Choroid plexus epithelial cell (primary cell): ENCODE data around the gene GAP43.

Source experiments
- DNase-seq: peaks from one replicate; pipeline ENCODE4 v3.0.0-alpha.2; 2010; ENCODE audit warnings: low read depth
- H3K4me3 ChIP-seq: 2 replicates; pipeline ENCODE4 v1.5.1; 2011; ENCODE audit warnings: low read depth, mild to moderate bottlenecking, control low read depth, low read length, moderate library complexity
- TF ChIP-seq, protein P1 (sequence below): conservative IDR thresholded peaks from 2 replicates; pipeline ENCODE4 v1.5.1; 2011; ENCODE audit warnings: low read depth, mild to moderate bottlenecking, control low read depth, inconsistent platforms, low read length, moderate library complexity

Gene GAP43

DNA sequence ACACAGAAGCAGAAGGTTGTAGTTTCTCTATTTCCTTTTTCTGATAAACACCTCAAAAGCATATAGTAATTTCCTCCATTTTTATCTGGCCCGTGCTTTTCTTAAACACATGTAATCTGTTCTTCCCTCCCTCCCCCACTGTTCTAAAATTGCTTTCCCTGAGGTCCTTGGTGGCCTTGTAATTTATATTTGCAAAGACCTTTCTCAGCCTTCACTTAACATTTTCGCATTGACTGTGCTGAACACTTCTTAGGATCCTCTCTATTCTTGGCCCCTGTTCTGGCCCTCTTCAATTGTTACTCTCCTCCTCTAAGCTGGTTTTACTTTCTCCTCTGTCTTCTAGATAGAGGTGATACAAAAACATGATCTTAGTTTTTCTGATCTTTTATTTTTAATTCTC lies 28.3 kb downstream of the GAP43 start:
- TF ChIP-seq, protein P1, sequence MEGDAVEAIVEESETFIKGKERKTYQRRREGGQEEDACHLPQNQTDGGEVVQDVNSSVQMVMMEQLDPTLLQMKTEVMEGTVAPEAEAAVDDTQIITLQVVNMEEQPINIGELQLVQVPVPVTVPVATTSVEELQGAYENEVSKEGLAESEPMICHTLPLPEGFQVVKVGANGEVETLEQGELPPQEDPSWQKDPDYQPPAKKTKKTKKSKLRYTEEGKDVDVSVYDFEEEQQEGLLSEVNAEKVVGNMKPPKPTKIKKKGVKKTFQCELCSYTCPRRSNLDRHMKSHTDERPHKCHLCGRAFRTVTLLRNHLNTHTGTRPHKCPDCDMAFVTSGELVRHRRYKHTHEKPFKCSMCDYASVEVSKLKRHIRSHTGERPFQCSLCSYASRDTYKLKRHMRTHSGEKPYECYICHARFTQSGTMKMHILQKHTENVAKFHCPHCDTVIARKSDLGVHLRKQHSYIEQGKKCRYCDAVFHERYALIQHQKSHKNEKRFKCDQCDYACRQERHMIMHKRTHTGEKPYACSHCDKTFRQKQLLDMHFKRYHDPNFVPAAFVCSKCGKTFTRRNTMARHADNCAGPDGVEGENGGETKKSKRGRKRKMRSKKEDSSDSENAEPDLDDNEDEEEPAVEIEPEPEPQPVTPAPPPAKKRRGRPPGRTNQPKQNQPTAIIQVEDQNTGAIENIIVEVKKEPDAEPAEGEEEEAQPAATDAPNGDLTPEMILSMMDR = no peak
- DNase-seq = no peak
- H3K4me3 ChIP-seq = no peak overlapping the region

DNA sequence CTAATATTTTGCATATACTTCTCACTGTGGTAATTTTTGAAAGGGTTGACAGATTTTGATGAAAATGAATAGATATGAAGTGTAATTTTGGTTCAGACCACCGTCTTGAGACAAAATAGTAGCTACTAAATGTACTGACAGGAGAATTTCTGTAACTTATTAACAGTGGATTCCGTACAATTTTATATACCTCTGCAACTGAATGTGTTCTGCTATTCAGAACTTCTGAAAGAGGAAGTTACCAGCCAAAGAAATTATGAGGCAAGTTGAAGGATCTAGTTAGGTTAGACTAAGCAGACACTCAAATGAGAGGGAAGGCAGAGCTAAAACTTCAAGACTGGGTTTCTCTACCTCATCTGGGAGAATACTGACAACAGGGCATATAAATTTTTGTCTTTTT lies 29.4 kb downstream of the GAP43 start:
- TF ChIP-seq, protein P1 = no peak
- DNase-seq = no peak
- no peak overlapping the region for H3K4me3 ChIP-seq

DNA sequence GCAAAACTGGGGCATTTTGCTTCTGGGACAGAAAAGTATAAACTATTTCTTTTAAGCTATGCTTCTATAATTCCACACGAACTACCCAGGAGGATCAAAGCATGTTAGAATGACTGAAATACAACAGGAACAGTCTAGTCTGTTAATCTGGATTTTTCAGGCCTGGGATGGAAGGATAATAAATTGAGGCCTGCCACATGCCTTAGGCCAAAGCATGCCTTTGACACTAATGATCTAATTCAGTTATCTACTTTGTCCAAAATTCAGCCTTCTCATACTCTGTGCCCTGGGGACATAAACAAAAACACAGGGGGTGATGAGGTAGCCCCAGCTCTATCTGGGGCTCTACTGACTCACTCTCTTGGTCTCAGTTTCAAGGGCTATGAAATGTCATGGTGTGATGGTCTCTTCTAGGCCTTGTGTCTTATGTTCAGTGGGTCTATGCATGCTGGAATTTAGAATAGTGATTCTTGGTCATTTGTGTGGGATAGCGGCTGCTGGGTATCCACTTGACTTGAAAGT lies 32.5 kb downstream of the GAP43 start:
- TF ChIP-seq, protein P1 = no peak
- no peak overlapping the region for H3K4me3 ChIP-seq
- DNase-seq = no peak

DNA sequence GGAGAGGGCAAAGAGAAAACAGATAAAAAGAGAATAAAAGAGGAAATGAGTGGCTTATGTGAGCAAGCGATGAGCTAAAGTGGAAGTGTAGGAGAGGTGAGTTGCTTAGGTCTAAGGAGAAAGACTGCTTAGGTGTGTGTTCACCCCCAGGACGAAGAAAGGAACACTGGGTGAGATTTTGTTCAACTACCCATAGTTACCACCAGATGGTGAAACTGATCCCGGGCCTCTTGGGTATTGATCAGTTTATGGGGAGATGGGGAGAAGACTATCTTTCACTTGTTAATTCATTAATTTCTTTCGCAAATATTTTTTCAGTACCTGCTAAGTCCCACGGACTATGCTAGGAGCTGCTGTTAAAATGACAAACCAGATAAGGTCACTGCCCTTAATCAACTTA lies 33.9 kb downstream of the GAP43 start:
- no peak overlapping the region for H3K4me3 ChIP-seq
- TF ChIP-seq, protein P1 = peak; percentile 6
- no peak for DNase-seq

DNA sequence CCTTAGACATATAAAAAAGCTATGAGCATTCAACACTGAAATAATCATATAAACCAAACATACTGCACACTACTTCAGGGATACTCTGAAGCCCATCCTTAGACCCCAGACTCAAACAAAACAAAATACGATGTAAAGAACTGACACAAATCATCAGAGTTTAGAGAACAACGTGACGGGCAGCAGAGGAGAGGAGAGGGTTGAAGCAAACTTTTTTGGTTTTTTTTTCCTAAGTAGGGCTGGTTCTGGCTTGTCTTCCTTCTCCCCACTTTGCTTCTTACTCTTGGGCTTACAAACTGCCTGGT lies 34.7 kb downstream of the GAP43 start:
- DNase-seq = peak; percentile 26
- TF ChIP-seq, protein P1 = no peak
- peak overlapping the region; percentile 65 for H3K4me3 ChIP-seq

DNA sequence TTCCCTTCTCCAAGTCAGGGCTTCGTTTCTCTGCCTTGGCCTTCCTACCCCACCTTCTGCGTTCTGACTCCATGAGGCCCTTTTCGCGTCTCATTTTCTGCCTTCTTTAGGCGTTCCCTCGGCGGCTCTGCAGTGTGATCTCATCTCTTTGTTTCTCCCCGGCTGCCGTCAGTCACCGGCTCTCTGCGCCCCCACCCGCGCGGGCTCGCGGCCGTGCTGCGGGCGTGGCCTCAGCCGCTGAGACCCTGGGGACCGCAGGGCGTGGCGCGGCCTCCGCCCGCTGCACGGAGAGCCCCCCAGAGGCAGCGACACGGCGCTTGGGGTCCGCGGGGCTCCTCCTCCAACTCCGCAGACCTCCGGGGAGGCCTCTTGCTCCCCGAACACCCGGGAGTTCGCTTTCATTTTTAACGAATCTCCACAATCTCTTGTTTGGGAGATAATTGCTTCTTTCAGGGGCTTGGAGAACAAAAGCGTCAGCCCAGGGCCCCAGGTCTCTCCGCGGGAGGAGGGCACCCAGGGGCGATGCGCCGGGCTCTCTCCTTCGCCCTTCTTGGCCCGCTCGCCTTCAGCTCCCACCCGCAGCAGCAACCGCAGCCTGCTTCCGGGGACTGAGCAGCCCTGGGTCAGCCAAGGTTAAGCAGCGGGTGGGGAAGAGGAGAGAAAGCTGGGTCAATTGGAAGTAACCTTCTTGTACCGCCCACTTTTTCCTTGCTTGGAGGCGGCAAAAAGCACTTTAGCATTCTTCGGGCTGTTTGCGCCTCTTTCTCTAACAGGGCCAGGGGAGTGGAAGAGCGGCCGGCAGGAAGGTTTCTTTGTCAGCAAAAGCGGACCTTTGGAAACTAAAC lies 35.2 kb downstream of the GAP43 start:
- peak; percentile 89 for DNase-seq
- H3K4me3 ChIP-seq = peak overlapping the region; percentile 65
- TF ChIP-seq, protein P1 = no peak
